ENCODE data around the gene TRIM22.
"Not testable (repeated sequence)": the region's sequence is repeated elsewhere in the genome, so short reads cannot be mapped to it uniquely, and the experiment has no call there.

Gene TRIM22

GRCh38 chr11:5690216-5690615 lies 626 bp downstream of the TRIM22 start:
- Histone ChIP-seq H3K4me1 (ENCODE audit: low read length) (0 out of 2 replicates have a peak, but pooled peaks cover 4% of the 10 kb centered on the region), H3K9ac (ENCODE audit: low read length) (no peak overlapping the region), H4K20me1 (ENCODE audit: insufficient read depth, low read length) (no peaks in the 10 kb centered on the region), H3K36me3 (replicated peaks; ENCODE audit: insufficient read depth, low read length) (no peaks in the 10 kb centered on the region), H3K79me2 (ENCODE audit: low read length) (no peaks in the 10 kb centered on the region), H3K9me3 (replicated peaks; ENCODE audit: insufficient read depth, low read length) (no peaks in the 10 kb centered on the region), H3K27ac (ENCODE audit: low read length) (no peak overlapping the region), H2AFZ (ENCODE audit: low read length) (no peak overlapping the region), H3K27me3 (replicated peaks; ENCODE audit: insufficient read depth, low read length) (peaks cover 43% of the 10 kb centered on the region), H3K4me2 (ENCODE audit: low read depth, low read length) (no peak overlapping the region), H3K4me3 (ENCODE audit: low read length) (no peak overlapping the region), H3K9me2 (replicated peaks; ENCODE audit: insufficient read depth, low read length) (no peaks in the 10 kb centered on the region), H3F3A (ENCODE audit: insufficient read depth, low read length) (peaks cover 10% of the 10 kb centered on the region)
- no peak for DNase-seq
- TF ChIP-seq EZH2 (optimal IDR thresholded peaks at IDR 0.05; ENCODE audit: low read depth, low read length) = no peak
- TF ChIP-seq CTCF (IDR thresholded peaks at IDR 0.05; ENCODE audit: low read length) = no peak
- TF ChIP-seq EZH2phosphoT487 (IDR thresholded peaks at IDR 0.05; ENCODE audit: low read length) = no peak

- H3K27me3 ChIP-seq (replicated peaks; ENCODE audit: insufficient read depth, low read length) = peaks cover 43% of the 10 kb centered on the region
- no peaks in the 10 kb centered on the region for H4K20me1 ChIP-seq (ENCODE audit: insufficient read depth, low read length)
- H3F3A ChIP-seq (ENCODE audit: insufficient read depth, low read length) = peaks cover 10% of the 10 kb centered on the region
- H3K9ac ChIP-seq (ENCODE audit: low read length) = no peak overlapping the region
- no peaks in the 10 kb centered on the region for H3K9me3 ChIP-seq (replicated peaks; ENCODE audit: insufficient read depth, low read length)
- no peak for DNase-seq
- H2AFZ ChIP-seq (ENCODE audit: low read length) = no peak overlapping the region
- no peak overlapping the region for H3K27ac ChIP-seq (ENCODE audit: low read length)
- H3K36me3 ChIP-seq (replicated peaks; ENCODE audit: insufficient read depth, low read length) = no peaks in the 10 kb centered on the region
- H3K4me3 ChIP-seq (ENCODE audit: low read length) = no peak overlapping the region
- no peaks in the 10 kb centered on the region for H3K9me2 ChIP-seq (replicated peaks; ENCODE audit: insufficient read depth, low read length)
- no peaks in the 10 kb centered on the region for H3K79me2 ChIP-seq (ENCODE audit: low read length)
- TF ChIP-seq EZH2phosphoT487 (IDR thresholded peaks at IDR 0.05; ENCODE audit: low read length) (no peak), EZH2 (optimal IDR thresholded peaks at IDR 0.05; ENCODE audit: low read depth, low read length) (no peak), CTCF (IDR thresholded peaks at IDR 0.05; ENCODE audit: low read length) (no peak)
- H3K4me1 ChIP-seq (ENCODE audit: low read length) = 0 out of 2 replicates have a peak, but pooled peaks cover 4% of the 10 kb centered on the region
- no peak overlapping the region for H3K4me2 ChIP-seq (ENCODE audit: low read depth, low read length)
Observed at GRCh38 chr11:5690736-5691135, 1.1 kb downstream of the TRIM22 start.

- Histone ChIP-seq H3K27me3 (replicated peaks; ENCODE audit: insufficient read depth, low read length) (peaks cover 43% of the 10 kb centered on the region), H3F3A (ENCODE audit: insufficient read depth, low read length) (peaks cover 10% of the 10 kb centered on the region)
- H3K4me1 ChIP-seq (ENCODE audit: low read length); H3K36me3 ChIP-seq (replicated peaks; ENCODE audit: insufficient read depth, low read length); H3K27ac ChIP-seq (ENCODE audit: low read length); H3K79me2 ChIP-seq (ENCODE audit: low read length); H3K4me3 ChIP-seq (ENCODE audit: low read length); H3K9ac ChIP-seq (ENCODE audit: low read length); H3K9me3 ChIP-seq (replicated peaks; ENCODE audit: insufficient read depth, low read length); H3K4me2 ChIP-seq (ENCODE audit: low read depth, low read length); H2AFZ ChIP-seq (ENCODE audit: low read length); H4K20me1 ChIP-seq (ENCODE audit: insufficient read depth, low read length); DNase-seq; H3K9me2 ChIP-seq (replicated peaks; ENCODE audit: insufficient read depth, low read length): not testable (repeated sequence)
Observed at GRCh38 chr11:5691238-5691963, 1.8 kb downstream of the TRIM22 start.

GRCh38 chr11:5691964-5692361 lies 2.4 kb downstream of the TRIM22 start:
- Histone ChIP-seq H3K4me1 (ENCODE audit: low read length) (0 out of 2 replicates have a peak, but pooled peaks cover 4% of the 10 kb centered on the region), H3K27ac (ENCODE audit: low read length) (no peak overlapping the region), H3K9ac (ENCODE audit: low read length) (no peak overlapping the region), H3K79me2 (ENCODE audit: low read length) (no peaks in the 10 kb centered on the region), H2AFZ (ENCODE audit: low read length) (no peak overlapping the region), H3K27me3 (replicated peaks; ENCODE audit: insufficient read depth, low read length) (peaks cover 43% of the 10 kb centered on the region), H3K36me3 (replicated peaks; ENCODE audit: insufficient read depth, low read length) (no peaks in the 10 kb centered on the region), H3K9me3 (replicated peaks; ENCODE audit: insufficient read depth, low read length) (no peaks in the 10 kb centered on the region), H3K4me2 (ENCODE audit: low read depth, low read length) (no peak overlapping the region), H3K4me3 (ENCODE audit: low read length) (no peak overlapping the region), H3F3A (ENCODE audit: insufficient read depth, low read length) (peaks cover 10% of the 10 kb centered on the region), H3K9me2 (replicated peaks; ENCODE audit: insufficient read depth, low read length) (no peaks in the 10 kb centered on the region), H4K20me1 (ENCODE audit: insufficient read depth, low read length) (no peaks in the 10 kb centered on the region)
- DNase-seq = no peak
- TF ChIP-seq EZH2phosphoT487 (IDR thresholded peaks at IDR 0.05; ENCODE audit: low read length) (no peak), CTCF (IDR thresholded peaks at IDR 0.05; ENCODE audit: low read length) (no peak), EZH2 (optimal IDR thresholded peaks at IDR 0.05; ENCODE audit: low read depth, low read length) (no peak)
